GM12891 (cell line): ENCODE measurements around the gene SPATA3.

Experiments
- POLR2AphosphoS5 ChIP-seq: IDR thresholded peaks from 2 replicates; pipeline ENCODE4 v1.6.1; 2011; ENCODE audit warnings: low read depth, low read length, control low read depth
- TAF1 ChIP-seq: IDR thresholded peaks from 2 replicates; pipeline ENCODE4 v1.6.1; 2011; ENCODE audit warnings: low read depth, low read length, control low read depth

DNA sequence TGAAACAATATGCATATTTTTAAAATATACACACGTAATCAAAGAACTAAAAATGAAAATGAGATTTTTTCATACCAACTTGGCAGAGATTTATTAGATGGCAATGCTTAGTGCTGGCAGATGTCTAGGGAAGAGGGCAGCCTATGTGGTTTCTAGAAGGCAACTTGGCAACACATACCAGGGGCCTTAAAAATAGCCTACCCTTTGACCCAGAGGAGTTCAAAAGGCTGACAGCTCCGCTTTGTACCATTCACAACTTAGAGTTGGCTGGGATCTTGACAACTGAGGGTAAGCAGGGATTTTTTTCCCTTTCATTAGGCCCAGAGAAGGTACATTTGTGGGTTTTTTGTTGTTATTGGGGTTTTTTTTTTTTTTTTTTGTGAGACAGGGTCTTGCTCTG, 44.5 kb upstream of the SPATA3 start:
- no peak for TF ChIP-seq TAF1
- no peak for TF ChIP-seq POLR2AphosphoS5
